GM21737 (cell line): Measurements from ENCODE around the gene HAPSTR1.

Source experiments
- ATAC-seq: cut with Tn5 transposase; IDR thresholded peaks from one replicate; pipeline ENCODE4 v1.9.1; 2021; ENCODE audit warnings: mild to moderate bottlenecking, moderate library complexity; ENCODE audit not compliant: unreplicated experiment

HAPSTR1 gene

DNA sequence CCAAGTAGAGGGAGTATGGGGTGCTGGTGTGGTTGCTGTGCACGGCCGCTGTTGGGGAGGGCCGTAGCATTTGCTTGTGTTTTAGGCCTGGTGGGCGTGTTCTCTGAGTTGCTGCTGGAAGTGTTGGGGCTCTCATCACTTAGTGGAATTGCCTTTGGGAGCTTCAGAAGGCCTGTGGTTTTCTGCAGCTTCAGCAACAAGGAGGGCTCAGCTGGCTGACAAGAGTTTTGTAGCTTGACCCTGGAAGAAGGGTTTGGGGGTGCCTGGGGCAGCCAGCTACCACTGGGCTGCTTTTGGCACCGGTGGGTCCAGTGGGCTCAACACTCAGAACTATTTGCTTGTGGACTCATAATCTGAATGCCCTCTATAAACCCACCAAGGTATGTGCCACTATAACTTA is 30.9 kb downstream of the HAPSTR1 start:
- ATAC-seq = no peak

- no peak for ATAC-seq
These were observed 31.5 kb downstream of the HAPSTR1 start for GRCh38 chr16:9122969-9123368.

DNA sequence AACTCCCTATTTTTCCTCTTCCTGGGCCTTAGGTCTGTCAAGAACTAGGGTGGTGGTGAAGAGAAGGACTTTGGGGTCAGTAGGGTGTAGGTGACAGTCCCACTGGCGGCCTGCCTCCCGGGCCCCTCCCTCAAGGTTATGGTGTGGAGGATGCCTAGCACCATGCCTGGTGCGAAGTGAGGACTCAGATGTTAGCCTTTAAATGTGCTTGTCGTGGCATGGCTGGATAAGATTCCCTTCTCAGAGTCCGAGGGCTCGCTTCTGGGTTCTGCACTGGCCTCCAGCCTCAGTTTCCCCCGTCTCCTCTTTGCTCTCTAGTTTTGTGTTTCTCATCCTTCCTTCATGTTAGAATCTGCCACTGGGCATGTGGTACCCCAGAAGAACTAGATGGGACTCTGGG is 32.0 kb downstream of the HAPSTR1 start:
- ATAC-seq = no peak

GRCh38 chr16:9123871-9124270 is 32.4 kb downstream of the HAPSTR1 start:
- no peak for ATAC-seq

- no peak for ATAC-seq
These were observed 33.0 kb downstream of the HAPSTR1 start for GRCh38 chr16:9124444-9124843.

DNA sequence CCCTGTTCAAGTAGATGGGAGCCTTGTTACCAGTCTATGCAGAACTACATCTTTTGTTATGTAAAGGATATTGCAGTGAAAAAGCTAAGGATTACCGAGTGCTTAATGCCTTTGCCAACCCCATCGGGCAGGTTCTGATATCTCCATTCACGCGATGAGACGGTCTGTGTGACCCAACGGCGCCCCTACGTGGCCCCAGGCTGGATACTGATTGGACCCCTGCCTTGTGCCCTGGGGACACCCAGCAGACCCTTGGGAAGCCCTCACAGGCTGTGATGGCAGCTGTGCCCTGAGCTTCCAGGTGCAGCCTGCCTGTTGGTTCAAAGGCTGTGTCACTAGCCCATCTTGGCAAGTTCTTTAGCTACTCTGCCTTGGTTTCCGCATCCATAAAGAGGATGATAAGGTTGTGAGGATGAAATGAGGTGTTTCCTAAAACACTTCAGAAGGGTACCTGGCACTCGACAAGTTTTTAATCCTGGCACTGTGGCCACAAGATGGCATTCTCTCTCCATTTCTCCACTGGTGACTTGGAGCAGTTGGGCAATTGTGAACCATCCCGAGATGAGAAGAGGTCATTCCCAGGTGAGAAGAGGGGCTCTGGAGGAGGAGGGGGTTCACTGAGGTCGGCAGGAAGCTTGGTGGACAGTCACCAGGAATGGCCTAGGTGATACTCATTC is 33.6 kb downstream of the HAPSTR1 start:
- no peak for ATAC-seq

DNA sequence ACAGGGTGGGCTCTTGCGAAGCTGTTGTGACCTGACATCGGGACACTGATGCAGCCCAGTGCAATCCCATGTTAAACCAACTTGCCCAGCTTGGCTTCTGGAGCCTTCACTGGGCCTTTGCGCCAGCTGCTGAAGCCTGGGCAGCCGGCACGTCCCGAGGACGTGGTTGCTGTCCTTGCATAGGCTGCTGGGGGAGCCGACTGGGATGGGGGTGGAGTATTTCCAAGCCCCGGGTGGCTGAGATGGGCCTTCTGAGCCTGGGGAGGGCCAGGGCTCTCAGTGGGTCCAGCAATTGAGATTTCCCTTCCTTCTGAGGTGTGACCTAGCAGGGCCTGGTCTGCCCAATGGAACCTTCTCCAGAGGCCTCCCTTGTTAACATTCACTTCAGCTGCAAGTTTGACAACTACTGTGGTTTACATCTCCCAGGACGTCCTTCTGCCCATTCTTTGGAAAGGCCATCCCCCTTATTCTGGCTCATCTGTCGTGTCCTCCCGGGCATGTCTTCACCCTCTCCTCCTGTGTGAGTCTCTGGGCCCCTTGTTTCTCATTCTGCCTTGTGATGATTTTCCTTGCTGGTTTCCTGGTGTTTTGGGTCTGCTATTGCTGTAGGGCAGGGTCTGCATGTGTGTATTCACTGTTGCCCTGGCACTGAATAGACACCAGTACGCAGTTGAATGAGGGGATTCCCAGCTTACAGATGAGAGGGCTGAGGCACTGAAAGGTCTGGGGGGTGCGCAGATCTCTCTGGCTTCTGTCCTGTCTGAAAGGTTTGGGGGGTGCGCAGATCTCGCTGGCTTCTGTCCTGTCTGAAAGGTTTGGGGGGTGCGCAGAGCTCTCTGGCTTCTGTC is 34.4 kb downstream of the HAPSTR1 start:
- no peak for ATAC-seq

DNA sequence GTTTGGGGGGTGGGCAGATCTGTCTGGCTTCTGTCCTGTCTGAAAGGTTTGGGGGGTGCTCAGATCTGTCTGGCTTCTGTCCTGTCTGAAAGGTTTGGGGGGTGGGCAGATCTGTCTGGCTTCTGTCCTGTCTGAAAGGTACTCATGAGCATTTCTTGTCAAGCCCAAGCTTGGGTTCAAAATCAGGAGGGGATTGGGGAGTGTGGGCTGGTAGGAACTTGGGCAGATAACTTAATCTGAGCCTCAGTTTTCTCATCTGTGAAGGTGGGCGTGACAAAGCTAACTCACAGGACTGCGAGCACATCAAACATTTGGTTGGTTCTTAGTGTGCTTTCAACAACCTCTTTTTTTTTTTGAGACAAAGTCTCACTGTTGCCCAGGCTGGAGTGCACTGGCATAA is 35.2 kb downstream of the HAPSTR1 start:
- no peak for ATAC-seq

DNA sequence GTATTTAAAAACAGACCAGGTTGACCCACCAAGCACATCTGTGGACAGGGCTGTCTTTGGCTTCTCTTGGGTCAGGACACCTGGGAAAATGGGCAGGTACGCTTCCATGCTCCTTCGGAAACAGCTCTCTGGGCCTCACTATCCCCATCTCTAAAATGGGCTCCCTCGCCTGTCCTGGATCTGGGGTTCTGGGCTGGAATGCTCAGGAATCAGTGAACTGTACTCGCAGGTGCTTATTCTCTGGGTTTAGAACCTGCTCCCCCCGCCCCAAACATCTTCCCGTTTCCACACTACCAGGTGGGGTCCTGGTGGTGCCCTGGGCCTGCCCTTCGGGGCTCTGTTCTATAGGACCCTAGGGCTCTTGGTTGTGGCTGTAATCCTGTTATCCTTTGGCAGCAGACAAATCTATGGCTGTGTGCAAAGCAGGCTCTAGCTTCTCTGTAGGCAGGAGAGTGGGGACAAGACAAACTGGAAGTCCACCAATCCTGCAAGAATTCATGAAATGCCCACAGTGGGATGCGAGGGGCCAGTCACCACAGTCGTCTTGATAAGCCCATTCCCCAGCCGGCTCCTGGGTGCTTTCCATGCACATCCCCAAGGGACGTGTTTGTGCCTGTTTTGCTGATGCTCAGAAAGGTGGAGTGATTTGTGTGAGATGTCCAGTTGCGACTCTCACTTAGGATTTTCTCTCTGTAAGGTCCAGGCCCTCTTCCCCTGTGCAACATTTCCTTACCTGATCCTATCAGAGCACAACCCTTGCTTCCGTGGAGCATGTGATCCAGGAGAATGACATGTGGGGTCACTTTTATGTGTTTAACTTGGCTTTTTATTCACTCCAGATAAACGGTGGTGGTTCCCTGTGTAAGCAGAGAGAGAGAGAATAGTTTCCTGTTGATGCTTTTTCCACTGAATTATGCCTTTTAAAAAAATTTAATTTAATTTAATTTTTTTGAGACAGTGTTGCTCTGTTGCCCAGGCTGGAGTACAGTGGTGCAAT is 37.2 kb downstream of the HAPSTR1 start:
- no peak for ATAC-seq

DNA sequence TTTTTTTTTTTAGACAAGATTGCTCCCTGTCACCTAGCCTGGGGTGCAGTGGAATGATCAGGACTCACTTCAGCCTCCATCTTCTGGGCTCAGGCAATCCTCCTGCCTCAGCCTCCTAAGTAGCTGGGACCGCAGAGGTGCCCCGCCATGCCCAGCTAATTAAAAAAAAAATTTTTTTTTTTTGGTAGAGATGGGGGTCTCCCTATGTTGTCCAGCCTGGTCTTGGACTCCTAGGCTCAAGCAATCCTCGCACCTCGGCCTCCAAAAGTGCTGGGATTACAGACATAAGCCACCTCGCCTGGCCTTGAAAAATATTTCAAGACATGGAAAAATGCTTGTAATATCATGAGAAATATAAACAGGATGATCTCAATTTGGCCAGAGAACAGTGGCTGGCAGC is 42.9 kb downstream of the HAPSTR1 start:
- no peak for ATAC-seq

- ATAC-seq = peak; percentile 67
These were observed 43.3 kb downstream of the HAPSTR1 start for GRCh38 chr16:9134739-9135138.

GRCh38 chr16:9135797-9136196 is 44.4 kb downstream of the HAPSTR1 start:
- peak; percentile 68 for ATAC-seq

- ATAC-seq = no peak
These were observed 45.2 kb downstream of the HAPSTR1 start for GRCh38 chr16:9136596-9136995.

DNA sequence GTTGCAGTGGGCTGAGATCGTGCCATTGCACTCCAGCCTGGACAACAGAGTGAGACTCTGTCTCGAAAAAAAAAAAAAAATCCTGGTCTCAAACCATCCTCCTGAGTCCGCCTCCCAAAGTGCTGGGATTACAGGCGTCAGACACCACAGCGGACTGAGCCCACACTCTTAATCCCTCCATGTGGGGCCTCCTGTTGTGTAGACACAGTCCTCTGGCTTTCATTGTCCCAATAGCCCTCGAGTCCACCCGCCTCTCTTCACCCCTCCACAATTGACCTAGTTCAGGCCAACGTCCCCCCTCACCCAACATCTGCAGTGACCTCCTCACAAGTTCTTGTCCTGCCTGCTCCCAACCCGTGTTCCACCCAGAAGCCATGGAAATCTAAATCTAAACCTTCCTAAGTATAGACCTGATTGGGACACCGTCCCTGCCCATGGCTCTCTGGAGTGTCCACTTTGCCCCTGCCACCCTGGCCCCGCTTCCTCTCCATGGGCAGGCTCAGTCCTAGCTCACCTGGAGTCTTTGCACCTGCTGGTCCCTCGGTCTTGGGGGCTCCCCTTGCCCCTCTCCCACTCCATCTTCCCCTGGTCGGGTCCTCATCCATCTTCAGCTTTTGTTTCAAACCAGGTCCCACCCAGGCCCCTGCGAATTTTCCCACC is 46.7 kb downstream of the HAPSTR1 start:
- ATAC-seq = no peak

- ATAC-seq = no peak
These were observed 47.5 kb downstream of the HAPSTR1 start for GRCh38 chr16:9138731-9139501.

DNA sequence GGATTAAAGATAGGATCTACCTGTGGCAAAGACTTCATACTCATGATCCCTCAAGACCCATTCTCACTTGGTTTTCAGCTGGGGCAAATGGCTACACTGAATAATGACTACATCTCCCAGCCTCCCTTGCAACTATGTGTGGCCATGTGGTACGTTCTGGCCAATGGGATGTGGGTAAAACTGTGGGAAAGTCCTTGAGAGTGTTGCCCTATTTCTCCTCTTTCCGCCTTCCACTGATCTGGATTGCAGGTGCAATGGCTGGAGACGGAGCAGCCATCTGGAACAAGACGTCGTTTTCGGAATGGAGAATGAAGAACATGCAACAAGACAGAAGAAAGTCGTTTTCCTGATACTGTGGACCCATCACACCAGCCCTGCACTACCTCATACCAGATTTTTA is 48.5 kb downstream of the HAPSTR1 start:
- no peak for ATAC-seq
